ENCODE measurements around the gene RUSC1.

RUSC1 gene

GRCh38 chr1:155320661-155321617, at the start of gene RUSC1:
Gene RUSC1, plus strand, starts transcription at chr1:155320894. Its CDS starts 880 bp downstream, at chr1:155321774.
- peak within 1 kb of the TSS; percentile 84 for H3K4me3 ChIP-seq (ENCODE audit: low read depth, low read length)
- ChIA-PET POLR2A (interaction anchor here (1.9 to 2.4 kb wide), 2 partner anchors 48 to 70 kb away, joined by 9 to 10 read pairs; partner anchors contain the start of gene CLK2), CTCF (interaction anchor here (0.8 to 13.1 kb wide), 14 partner anchors 9 to 326 kb away, joined by 3 to 253 read pairs (median 5); partner anchors contain the start of genes CLK2, ENTREP3, FDPS and HCN3)
- no peak for TF ChIP-seq CTCF (IDR thresholded peaks at IDR 0.05; ENCODE audit: insufficient read depth, low read length, missing control alignments)
- no peak for DNase-seq (ENCODE audit: low read depth, low spot score)

- TF ChIP-seq CTCF (IDR thresholded peaks at IDR 0.05; ENCODE audit: insufficient read depth, low read length, missing control alignments), result no peak
- ChIA-PET POLR2A (interaction anchor here (0.5 to 2.0 kb wide), 9 partner anchors 9 to 110 kb away, joined by 3 to 13 read pairs (median 5); partner anchors contain the start of genes RUSC1 and SCAMP3), CTCF (interaction anchor here (0.6 to 9.6 kb wide), 10 partner anchors 8 to 322 kb away, joined by 3 to 112 read pairs (median 3); partner anchors contain the start of genes ENTREP3 and KRTCAP2)
- no peak for DNase-seq (ENCODE audit: low read depth, low spot score)
- H3K4me3 ChIP-seq (ENCODE audit: low read depth, low read length), result peak overlapping the region; percentile 80
Observed at GRCh38 chr1:155272466-155273342, 48.0 kb upstream of the RUSC1 start.

- H3K4me3 ChIP-seq (ENCODE audit: low read depth, low read length), result peak within 1 kb of the TSS; percentile 80
- no peak for TF ChIP-seq CTCF (IDR thresholded peaks at IDR 0.05; ENCODE audit: insufficient read depth, low read length, missing control alignments)
- DNase-seq (ENCODE audit: low read depth, low spot score), result no peak
- ChIA-PET CTCF (interaction anchor here (0.6 to 9.6 kb wide), 9 partner anchors 8 to 716 kb away, joined by 3 to 112 read pairs (median 3); partner anchors contain the start of genes ENTREP3 and KRTCAP2), POLR2A (interaction anchor here (0.6 to 2.0 kb wide), 7 partner anchors 10 to 51 kb away, joined by 3 to 13 read pairs (median 6); partner anchors contain the start of genes RUSC1 and SCAMP3)
Observed at GRCh38 chr1:155273343-155274245, 47.1 kb upstream of the RUSC1 start, which contains the start of gene CLK2. Gene CLK2, minus strand, starts transcription at chr1:155273504. Its CDS starts 2,527 bp downstream, at chr1:155270977.

- peak within 1 kb of the TSS; percentile 74 for H3K4me3 ChIP-seq (ENCODE audit: low read depth, low read length)
- CTCF ChIA-PET, result interaction anchor here (0.6 to 9.6 kb wide), 22 partner anchors 9 to 374 kb away, joined by 3 to 112 read pairs (median 4); partner anchors contain the start of genes ENTREP3, FDPS and THBS3
- TF ChIP-seq CTCF (IDR thresholded peaks at IDR 0.05; ENCODE audit: insufficient read depth, low read length, missing control alignments), result peak; percentile 57
- POLR2A ChIA-PET, result interaction anchor here (0.6 to 1.2 kb wide), 3 partner anchors 10 to 46 kb away, joined by 3 to 4 read pairs (median 3); partner anchors contain the start of gene SCAMP3
- DNase-seq (ENCODE audit: low read depth, low spot score), result peak; percentile 49
Observed at GRCh38 chr1:155277070-155277901, 43.4 kb upstream of the RUSC1 start, which contains the start of gene HCN3. Gene HCN3, plus strand, starts transcription at chr1:155277463. Its CDS starts 128 bp downstream, at chr1:155277591.

Measured in AG04449 (cell line).